PC-3 (cell line): ENCODE measurements around the gene PRR5L. TPM values are rescaled to one million over a fixed set of nuclear protein-coding genes. Genes with fewer than 3 reads are reported as not detected.
A peak's percentile ranks its signal among the peaks of the same experiment; 100 is the strongest.

ENCODE experiments used
- ATAC-seq: fragments of 200-7000 bp; cut with Tn5 transposase; 2 replicates; pipeline ENCODE4 v1.9.1; 2020; ENCODE audit warnings: mild to moderate bottlenecking, moderate library complexity
- BruUV-seq: library from RNA; stranded (reverse); fragments of 400-500 nt; replicated peaks from 2 replicates; lab custom pipeline; 2021; lab: Mats Ljungman, UMichigan
- CTCF ChIA-PET: fragments of 300-600 bp; sonication (Branson Sonifier 250); formaldehyde crosslinking; loops from one replicate; lab custom pipeline; 2022; ENCODE audit warnings: antibody characterized with exemption; lab: Charles Lee
- POLR2A ChIA-PET: fragments of 300-600 bp; sonication (Branson Sonifier 250); formaldehyde crosslinking; loops from one replicate; lab custom pipeline; 2022; ENCODE audit warnings: antibody characterized with exemption; ENCODE audit not compliant: unreplicated experiment; lab: Charles Lee
- DNase-seq: peaks from one replicate; pipeline ENCODE4 v3.0.0-alpha.2; 2015
- H2AFZ ChIP-seq: fragments of 300-600 bp; sonication (generic); 2 replicates; pipeline ENCODE4 v1.6.0; 2016; ENCODE audit warnings: antibody characterized with exemption, low read length
- H3F3A ChIP-seq: fragments of 300-600 bp; sonication (generic); one replicate; pipeline ENCODE4 v1.6.0; 2017; ENCODE audit warnings: antibody characterized with exemption, low read length, control low read depth, mild to moderate bottlenecking; ENCODE audit not compliant: unreplicated experiment
- H3K27ac ChIP-seq: fragments of 300-600 bp; sonication (generic); 2 replicates; pipeline ENCODE4 v1.5.1; 2016; ENCODE audit warnings: mild to moderate bottlenecking, low read length
- H3K27me3 ChIP-seq: fragments of 300-600 bp; sonication (generic); 2 replicates; pipeline ENCODE4 v1.6.1; 2016; ENCODE audit warnings: low read length, mixed read lengths
- H3K36me3 ChIP-seq: fragments of 300-600 bp; sonication (generic); 2 replicates; pipeline ENCODE4 v1.6.1; 2016; ENCODE audit warnings: low read depth, mixed run types, low read length, mixed read lengths
- H3K4me1 ChIP-seq: fragments of 300-600 bp; sonication (generic); 2 replicates; pipeline ENCODE4 v1.5.1; 2016; ENCODE audit warnings: low read length; ENCODE audit not compliant: insufficient read depth
- H3K4me2 ChIP-seq: fragments of 300-600 bp; sonication (generic); 2 replicates; pipeline ENCODE4 v1.6.0; 2016; ENCODE audit warnings: low read length
- H3K4me3 ChIP-seq: fragments of 300-600 bp; sonication (generic); 2 replicates; pipeline ENCODE4 v1.5.1; 2016; ENCODE audit warnings: mild to moderate bottlenecking, low read length, mixed read lengths
- H3K79me2 ChIP-seq: fragments of 300-600 bp; sonication (generic); 2 replicates; pipeline ENCODE4 v1.6.1; 2017; ENCODE audit warnings: low read length, mixed read lengths
- H3K9ac ChIP-seq: fragments of 300-600 bp; sonication (generic); 2 replicates; pipeline ENCODE4 v1.6.0; 2016; ENCODE audit warnings: mild to moderate bottlenecking, low read length
- H3K9me2 ChIP-seq: fragments of 300-600 bp; sonication (generic); replicated peaks from 2 replicates; pipeline ENCODE4 v1.6.1; 2016; ENCODE audit warnings: mixed run types, low read length, mixed read lengths
- H3K9me3 ChIP-seq: fragments of 300-600 bp; sonication (generic); 2 replicates; pipeline ENCODE4 v1.6.1; 2016; ENCODE audit warnings: low read length, mixed read lengths
- H4K20me1 ChIP-seq: fragments of 300-600 bp; sonication (generic); 2 replicates; pipeline ENCODE4 v1.6.1; 2016; ENCODE audit warnings: low read length, mixed read lengths
- EZH2 ChIP-seq: fragments of 300-600 bp; sonication (generic); IDR thresholded peaks from one replicate; pipeline ENCODE4 v1.6.1; 2017; ENCODE audit warnings: antibody characterized with exemption, mild to moderate bottlenecking, low read length; ENCODE audit not compliant: unreplicated experiment
- EZH2phosphoT487 ChIP-seq: fragments of 300-600 bp; sonication (generic); IDR thresholded peaks from 2 replicates; pipeline ENCODE4 v1.6.1; 2018; ENCODE audit warnings: mild to moderate bottlenecking, antibody characterized with exemption, low read length, borderline replicate concordance
- intact Hi-C: fragments of 100-400 bp; cut with micrococcal nuclease; formaldehyde crosslinking; loops from 2 replicates; pipeline ENCODE4 v1.9.0; 2023
- total RNA-seq: library from RNA; depleted of rRNA; stranded (reverse); fragments of >200 nt; gene quantifications from 2 replicates; pipeline ENCODE4 v1.2.3, GENCODE V29; 2014
- TF ChIP-seq, protein P1 (sequence below): fragments of 300-600 bp; sonication (generic); conservative IDR thresholded peaks from 2 replicates; pipeline ENCODE4 v1.5.1; 2017; ENCODE audit warnings: antibody characterized with exemption, low read depth, mild to moderate bottlenecking, low read length

PRR5L gene
- total RNA-seq, 1 experiment from 2014 or later: 4.7 TPM

DNA sequence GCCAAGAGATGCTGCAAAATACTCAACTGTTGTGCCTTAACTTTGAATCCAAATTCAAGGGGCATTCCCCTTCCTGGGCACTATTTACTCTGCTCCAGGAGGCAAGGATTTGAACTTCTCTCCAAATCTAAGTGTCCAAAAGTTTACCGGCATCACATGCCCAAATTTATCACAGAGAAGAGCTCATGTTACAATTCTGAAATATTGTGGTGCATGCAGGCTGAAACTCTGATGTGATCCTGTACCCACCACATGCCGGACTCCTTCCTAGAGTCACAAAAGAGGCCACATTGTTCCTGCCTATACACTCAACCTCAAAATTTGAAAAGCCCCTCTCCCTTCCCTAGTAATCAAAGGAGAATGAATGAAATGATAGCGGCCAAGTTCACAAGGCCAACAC, 212.7 kb downstream of the PRR5L start:
- no peaks in the 10 kb centered on the region for H3K9me2 ChIP-seq
- H3K4me2 ChIP-seq: peak overlapping the region; percentile 94
- H3K27ac ChIP-seq: no peak overlapping the region
- H3F3A ChIP-seq: no peaks in the 10 kb centered on the region
- intact Hi-C loops: no loop called here
- H3K36me3 ChIP-seq: no peaks in the 10 kb centered on the region
- no peaks in the 10 kb centered on the region for H3K27me3 ChIP-seq
- H2AFZ ChIP-seq: peak overlapping the region; percentile 99; the same call in 1 of the 2 replicates
- peaks cover 11% of the 10 kb centered on the region; the same call in 1 of the 2 replicates for H3K4me1 ChIP-seq
- peak overlapping the region; percentile 92 for H3K4me3 ChIP-seq
- peaks cover 51% of the 10 kb centered on the region for H3K79me2 ChIP-seq
- peak overlapping the region; percentile 91 for H3K9ac ChIP-seq
- TF ChIP-seq EZH2phosphoT487 (no peak), EZH2 (no peak)
- TF ChIP-seq, protein P1, sequence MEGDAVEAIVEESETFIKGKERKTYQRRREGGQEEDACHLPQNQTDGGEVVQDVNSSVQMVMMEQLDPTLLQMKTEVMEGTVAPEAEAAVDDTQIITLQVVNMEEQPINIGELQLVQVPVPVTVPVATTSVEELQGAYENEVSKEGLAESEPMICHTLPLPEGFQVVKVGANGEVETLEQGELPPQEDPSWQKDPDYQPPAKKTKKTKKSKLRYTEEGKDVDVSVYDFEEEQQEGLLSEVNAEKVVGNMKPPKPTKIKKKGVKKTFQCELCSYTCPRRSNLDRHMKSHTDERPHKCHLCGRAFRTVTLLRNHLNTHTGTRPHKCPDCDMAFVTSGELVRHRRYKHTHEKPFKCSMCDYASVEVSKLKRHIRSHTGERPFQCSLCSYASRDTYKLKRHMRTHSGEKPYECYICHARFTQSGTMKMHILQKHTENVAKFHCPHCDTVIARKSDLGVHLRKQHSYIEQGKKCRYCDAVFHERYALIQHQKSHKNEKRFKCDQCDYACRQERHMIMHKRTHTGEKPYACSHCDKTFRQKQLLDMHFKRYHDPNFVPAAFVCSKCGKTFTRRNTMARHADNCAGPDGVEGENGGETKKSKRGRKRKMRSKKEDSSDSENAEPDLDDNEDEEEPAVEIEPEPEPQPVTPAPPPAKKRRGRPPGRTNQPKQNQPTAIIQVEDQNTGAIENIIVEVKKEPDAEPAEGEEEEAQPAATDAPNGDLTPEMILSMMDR: no peak
- TSS peak; percentile 56 for BruUV-seq
- ChIA-PET POLR2A (no interaction called here), CTCF (interaction anchor here (0.6 to 1.7 kb wide), 5 partner anchors 16 to 233 kb away, joined by 4 to 10 read pairs (median 5); no protein-coding TSS in a partner anchor)
- ATAC-seq (no peak), DNase-seq (peak; percentile 15)
- H4K20me1 ChIP-seq: peaks cover 23% of the 10 kb centered on the region; the same call in 1 of the 2 replicates
- no peaks in the 10 kb centered on the region for H3K9me3 ChIP-seq

DNA sequence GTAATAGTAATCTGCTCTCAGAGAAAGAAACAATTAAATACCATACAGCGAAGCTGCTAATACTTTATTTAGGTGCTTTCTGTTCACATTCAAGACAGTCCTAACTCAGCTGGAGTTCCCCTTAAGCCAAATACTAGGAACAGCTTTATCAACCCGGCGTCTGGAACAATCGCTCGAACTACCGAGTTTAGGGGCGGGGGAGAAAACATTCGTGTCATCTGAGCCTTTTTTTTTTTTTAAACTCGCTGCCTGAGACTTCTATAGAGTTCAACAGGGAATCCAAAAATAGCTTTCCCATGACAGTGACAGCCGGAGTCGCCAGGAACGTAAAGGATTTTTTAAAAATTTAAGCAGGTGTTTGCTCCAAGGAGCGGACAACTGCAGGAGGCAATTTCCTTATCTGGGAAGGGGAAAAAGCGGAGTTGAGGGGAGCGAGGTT, 213.1 kb downstream of the PRR5L start:
- DNase-seq: peak; percentile 33
- H2AFZ ChIP-seq: peak overlapping the region; percentile 99
- no peak overlapping the region for H3K27ac ChIP-seq
- TF ChIP-seq EZH2phosphoT487 (no peak), EZH2 (no peak)
- TF ChIP-seq, protein P1: no peak
- no TSS peak for BruUV-seq
- H3K36me3 ChIP-seq: no peaks in the 10 kb centered on the region
- H3K79me2 ChIP-seq: peaks cover 47% of the 10 kb centered on the region
- ATAC-seq: peak; percentile 1; the same call in 1 of the 2 replicates
- no peaks in the 10 kb centered on the region for H3F3A ChIP-seq
- H3K27me3 ChIP-seq: no peaks in the 10 kb centered on the region
- H3K9ac ChIP-seq: peak overlapping the region; percentile 91
- intact Hi-C loops: no loop called here
- peak overlapping the region; percentile 92 for H3K4me3 ChIP-seq
- no peaks in the 10 kb centered on the region for H3K9me3 ChIP-seq
- peaks cover 11% of the 10 kb centered on the region; the same call in 1 of the 2 replicates for H3K4me1 ChIP-seq
- H3K9me2 ChIP-seq: no peaks in the 10 kb centered on the region
- H3K4me2 ChIP-seq: peak overlapping the region; percentile 94
- CTCF ChIA-PET: interaction anchor here (0.6 to 1.7 kb wide), 4 partner anchors 16 to 234 kb away, joined by 4 to 10 read pairs (median 4); no protein-coding TSS in a partner anchor
- POLR2A ChIA-PET: no interaction called here
- H4K20me1 ChIP-seq: peaks cover 23% of the 10 kb centered on the region; the same call in 1 of the 2 replicates
